HG03460 (cell line): ENCODE measurements around the gene CYB5R3.

Source experiments
- ATAC-seq: cut with Tn5 transposase; IDR thresholded peaks from one replicate; pipeline ENCODE4 v1.9.1; 2021; ENCODE audit not compliant: unreplicated experiment

The CYB5R3 gene

GRCh38 chr22:42646569-42647525 lies 2.3 kb downstream of the CYB5R3 start:
- ATAC-seq, result no peak

DNA sequence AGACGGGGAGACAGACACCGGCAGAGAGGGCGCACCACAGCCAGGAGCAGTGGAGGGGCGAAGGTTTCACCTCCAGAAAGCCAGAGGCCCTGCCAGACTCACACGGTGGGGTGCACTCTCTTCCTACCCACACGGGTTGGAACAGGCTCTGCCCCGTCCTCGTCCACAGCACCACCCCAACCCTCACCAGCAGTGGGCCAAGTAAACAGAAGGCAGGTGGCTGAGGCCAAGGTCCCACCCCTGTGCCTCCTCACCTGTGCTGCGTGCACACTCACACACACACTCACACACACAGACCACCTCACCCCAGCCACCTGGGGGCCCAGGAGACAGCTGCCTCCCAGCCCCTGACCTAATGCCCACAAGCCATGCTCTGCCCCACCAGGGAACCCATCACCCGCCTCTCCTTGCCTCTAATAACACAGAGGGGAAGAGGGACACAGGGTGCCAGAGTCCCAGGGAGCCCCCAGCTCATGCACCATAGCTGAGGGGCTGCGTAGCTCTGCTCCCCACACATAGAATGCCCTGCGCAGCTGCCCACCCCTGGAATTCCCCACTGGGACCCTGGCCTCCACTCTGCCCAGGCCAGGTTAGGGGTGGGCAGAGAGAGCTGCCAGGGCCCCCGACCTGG lies 3.1 kb downstream of the CYB5R3 start:
- ATAC-seq, result no peak

DNA sequence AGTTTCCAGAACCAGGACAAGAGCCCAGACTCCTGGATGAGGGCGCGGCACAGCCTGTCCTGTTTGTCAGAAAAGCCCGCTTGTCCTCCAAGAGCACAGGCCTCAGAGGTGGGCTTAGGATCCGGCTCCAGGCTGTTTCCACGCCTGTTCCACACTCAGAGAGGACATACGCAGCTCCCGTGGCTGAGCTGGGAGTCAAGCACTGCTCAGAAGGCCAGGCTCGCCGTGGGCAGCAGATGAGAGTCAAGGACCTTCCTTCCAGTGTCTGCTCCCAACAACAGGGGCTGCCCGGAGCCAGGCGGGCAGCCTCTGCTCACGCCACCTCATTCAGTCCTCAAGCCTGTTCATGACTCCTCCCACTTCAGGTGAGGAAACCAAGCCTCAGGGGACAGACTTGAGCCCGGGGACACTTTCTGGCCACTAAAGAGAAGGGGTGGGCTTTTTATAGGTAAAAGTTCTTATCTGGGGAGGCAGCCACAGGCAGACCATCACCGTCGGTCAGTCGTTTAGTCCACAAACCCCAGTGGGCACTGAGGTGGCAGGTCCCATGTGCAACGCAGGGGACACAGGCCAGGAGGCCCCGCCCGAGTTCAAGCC lies 3.8 kb downstream of the CYB5R3 start:
- ATAC-seq, result no peak

GRCh38 chr22:42644422-42645340 lies 4.5 kb downstream of the CYB5R3 start:
- ATAC-seq, result no peak

DNA sequence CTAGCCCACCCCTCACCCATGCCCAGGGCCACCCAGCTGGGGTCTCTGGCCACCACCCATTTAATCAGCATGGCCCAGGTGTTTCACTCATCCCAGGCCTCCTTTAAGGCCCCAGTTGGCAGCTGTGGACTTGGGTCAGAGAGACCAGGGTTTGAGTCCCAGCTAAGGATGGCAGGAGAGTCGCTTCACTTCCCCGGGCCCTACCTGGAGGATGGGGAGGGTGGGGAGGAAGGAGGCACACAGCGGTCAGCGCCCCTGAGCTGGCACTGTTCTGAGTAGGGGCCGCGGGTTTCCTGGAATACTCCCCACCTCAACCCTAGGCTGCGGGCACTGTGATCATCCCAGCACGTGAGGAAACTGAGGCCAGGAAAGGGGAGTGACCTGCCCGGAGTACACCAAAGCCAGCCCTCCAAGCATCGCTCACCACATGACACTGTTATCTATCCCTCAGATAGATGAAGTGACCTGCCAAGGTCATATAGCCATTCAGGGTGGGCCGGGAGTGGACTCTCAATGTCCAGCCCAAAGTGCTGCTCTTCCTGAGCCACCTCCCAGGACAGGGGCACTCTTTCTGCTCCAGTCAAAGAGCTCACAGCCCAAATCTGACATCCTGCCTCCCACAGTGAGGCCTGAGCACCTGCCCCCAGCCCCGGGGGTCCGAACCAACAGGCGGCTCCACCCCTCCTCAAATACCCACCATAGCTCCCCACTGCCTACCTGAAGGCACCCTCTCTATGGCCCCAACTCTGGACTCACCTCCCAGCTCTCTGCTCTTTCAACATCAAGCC lies 5.4 kb downstream of the CYB5R3 start:
- no peak for ATAC-seq

- no peak for ATAC-seq
Measured at GRCh38 chr22:42642806-42643633, 6.2 kb downstream of the CYB5R3 start.

GRCh38 chr22:42641801-42642413 lies 7.3 kb downstream of the CYB5R3 start:
- no peak for ATAC-seq

GRCh38 chr22:42639541-42640241 lies 9.5 kb downstream of the CYB5R3 start:
- ATAC-seq, result no peak

DNA sequence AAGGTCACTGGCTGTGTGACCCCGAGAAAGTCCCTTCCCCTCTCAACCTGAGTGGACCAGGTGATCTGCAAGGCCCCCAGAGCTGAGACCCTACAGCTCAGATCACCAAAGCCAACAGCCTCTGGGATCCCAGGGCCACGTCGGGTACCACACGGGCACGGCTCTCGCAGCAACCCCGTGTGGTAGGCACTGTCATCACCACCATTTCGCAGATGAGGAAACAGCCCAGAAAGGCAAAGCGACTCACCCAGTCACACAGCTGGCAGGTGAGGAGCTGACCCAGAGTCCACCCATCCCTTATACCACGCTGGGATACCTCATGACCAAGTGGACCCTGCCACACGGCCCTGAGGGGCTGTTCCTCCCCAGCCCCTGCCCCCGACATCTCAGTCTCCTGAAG lies 11.6 kb downstream of the CYB5R3 start:
- ATAC-seq, result no peak

- no peak for ATAC-seq
Measured at GRCh38 chr22:42636506-42636905, 12.7 kb downstream of the CYB5R3 start.

DNA sequence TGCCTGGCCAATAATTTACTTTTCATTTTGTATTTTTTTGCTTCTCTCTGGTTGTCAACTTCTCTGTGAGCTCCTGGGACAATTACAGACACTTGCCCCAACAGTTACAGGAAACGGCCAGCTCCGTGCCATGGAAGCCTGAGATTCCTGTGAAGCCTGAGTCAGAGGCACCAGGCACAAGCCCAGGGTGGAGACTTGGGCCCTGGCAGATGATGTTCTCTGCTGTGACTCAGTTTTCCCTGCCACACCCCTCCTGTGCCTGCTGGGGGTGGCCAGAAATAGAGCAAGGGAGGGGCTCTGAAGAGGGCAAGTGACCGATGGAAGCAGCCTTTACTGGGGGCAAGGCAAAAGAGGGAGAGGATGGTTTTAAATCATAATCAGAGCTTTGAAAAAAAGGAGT lies 13.7 kb downstream of the CYB5R3 start:
- ATAC-seq, result no peak

DNA sequence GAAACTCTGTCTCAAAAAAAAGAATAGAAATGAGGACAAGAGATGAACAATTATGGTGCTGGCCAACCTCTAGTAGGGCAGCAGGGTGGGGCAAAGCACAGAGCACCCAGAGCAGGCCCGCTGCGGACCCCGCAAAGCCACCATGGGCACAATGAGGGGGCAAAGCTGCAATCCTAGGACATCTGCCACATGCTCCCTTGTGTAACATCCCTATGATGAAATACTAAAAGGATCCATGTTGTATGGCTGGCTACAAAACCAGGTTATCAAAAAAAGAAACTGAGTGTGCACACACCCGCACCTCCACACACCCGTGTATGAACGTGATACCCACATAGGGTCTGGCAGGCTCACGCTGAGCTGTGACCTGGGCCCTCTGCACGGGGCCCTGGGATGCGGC lies 16.2 kb downstream of the CYB5R3 start:
- ATAC-seq, result no peak

DNA sequence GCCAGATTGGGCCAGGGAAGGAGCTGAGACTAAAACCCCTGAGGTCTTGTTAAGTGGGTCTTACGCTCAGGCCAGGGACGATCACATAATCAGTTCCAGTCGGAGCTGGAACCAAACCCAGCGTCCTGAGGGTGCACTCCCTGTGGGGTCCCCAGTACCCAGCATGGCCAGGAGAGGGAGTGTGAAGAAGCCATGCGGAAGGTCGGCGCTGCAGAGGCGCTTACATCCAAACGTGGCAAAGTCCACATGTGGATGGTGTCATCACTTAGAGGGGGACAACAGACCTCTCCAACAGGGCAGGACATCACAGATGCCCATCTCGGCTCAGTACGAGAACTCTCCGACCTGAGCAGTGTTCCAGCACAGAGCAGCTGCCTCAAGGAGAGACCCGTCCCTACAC lies 17.1 kb downstream of the CYB5R3 start:
- ATAC-seq, result no peak

DNA sequence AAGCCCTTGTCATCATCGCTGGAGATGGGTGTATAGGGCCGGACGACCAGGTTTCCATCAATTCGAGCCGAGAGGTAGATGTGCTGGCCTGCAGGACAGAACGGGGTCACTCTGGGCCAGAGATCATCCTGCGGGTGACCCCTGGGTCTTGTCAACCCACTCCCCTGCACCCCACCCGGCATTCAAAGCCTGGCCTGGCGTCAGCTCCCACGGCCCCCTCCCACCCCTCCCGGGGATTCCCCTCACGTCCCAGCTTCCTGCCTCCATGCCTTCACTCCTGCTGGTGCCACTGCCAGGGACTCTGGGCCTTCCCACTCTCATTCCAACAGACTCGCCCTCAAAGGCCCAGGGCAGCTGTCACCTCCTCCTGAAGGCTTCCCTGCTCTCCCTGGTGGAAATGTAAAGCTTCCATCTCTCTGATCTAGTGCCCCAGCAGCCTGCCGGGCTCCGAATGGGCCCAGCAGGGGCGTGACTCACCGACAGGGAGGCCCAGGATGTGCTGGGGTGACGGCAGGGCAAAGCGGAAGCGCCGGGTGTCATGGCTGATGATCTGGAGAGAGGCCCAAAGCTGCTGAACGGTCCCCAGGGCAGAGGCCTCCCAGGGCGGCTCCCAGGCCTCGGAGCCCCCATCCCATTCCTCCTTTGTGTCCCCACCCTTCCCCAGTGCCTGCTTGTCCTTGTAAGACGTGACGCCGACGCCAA lies 18.1 kb downstream of the CYB5R3 start:
- ATAC-seq, result no peak

DNA sequence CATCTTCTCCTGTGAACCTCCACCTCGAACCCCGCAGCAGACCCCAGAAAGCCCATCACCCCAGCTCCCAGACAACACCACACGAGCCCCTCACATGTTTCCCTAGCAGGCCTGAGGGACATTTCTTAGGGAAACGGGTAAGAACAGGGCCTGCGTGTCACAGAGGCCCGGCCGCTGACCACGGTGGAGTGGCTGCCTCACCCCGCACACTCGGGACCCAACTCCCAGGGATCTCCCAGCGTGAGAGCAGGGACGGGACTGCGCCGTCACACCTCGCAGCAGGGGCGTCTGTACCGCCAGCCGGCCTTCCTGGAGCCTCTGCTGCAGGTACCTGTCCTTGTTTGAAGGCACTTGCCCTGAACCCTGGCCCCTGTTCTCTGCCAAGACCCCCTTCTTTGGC lies 19.0 kb downstream of the CYB5R3 start:
- ATAC-seq, result no peak

- ATAC-seq, result no peak
Measured at GRCh38 chr22:42627981-42628380, 21.2 kb downstream of the CYB5R3 start.

GRCh38 chr22:42626951-42627625 lies 22.1 kb downstream of the CYB5R3 start:
- ATAC-seq, result no peak
